Muscle of arm (tissue), 12 donors: Measurements from ENCODE around the gene ARSH. TPM values are rescaled to one million over a fixed set of nuclear protein-coding genes. Genes with fewer than 3 reads are reported as not detected.
A peak's percentile ranks its signal among the peaks of the same experiment; 100 is the strongest.
"Not testable (repeated sequence)": the region's sequence is repeated elsewhere in the genome, so short reads cannot be mapped to it uniquely, and the experiment has no call there.

Source experiments
- DNase-seq: peaks from one replicate; pipeline ENCODE4 v3.0.0-alpha.2; 2013
- polyA plus RNA-seq, 12 donors: library from polyadenylated mRNA; unstranded; fragments of 120-200 nt; gene quantifications; one replicate each; pipeline ENCODE4 v1.2.1, GENCODE V29; 2013; ENCODE audit not compliant: insufficient read length in 12 of 12

The ARSH gene
- polyA plus RNA-seq, 12 donors: 0.11 TPM; not detected in 11

- DNase-seq: no peak
Measured at GRCh38 chrX:3029129-3029528, 22.8 kb downstream of the ARSH start.

GRCh38 chrX:3037218-3037617 lies 30.9 kb downstream of the ARSH start:
- DNase-seq: no peak

GRCh38 chrX:3044196-3044595 lies 37.9 kb downstream of the ARSH start:
- no peak for DNase-seq

GRCh38 chrX:3044671-3045070 lies 38.3 kb downstream of the ARSH start:
- no peak for DNase-seq

GRCh38 chrX:3046253-3047240 lies 40.2 kb downstream of the ARSH start:
- no peak for DNase-seq

GRCh38 chrX:3050523-3051175 lies 44.3 kb downstream of the ARSH start:
- not testable (repeated sequence) for DNase-seq

GRCh38 chrX:3052860-3053259 lies 46.5 kb downstream of the ARSH start:
- DNase-seq: no peak

- DNase-seq: peak; percentile 3
Measured at GRCh38 chrX:3066555-3066954, 60.2 kb downstream of the ARSH start.

GRCh38 chrX:3075959-3076358 lies 69.6 kb downstream of the ARSH start:
- no peak for DNase-seq

GRCh38 chrX:3076416-3076991 lies 70.2 kb downstream of the ARSH start:
- no peak for DNase-seq

Other genes starting within 250 kb of the ARSH start
- 1 to 10 TPM in 11 of 12 donors, not detected in 1; 1.2 to 4.9 (median 3.6) TPM for gene GYG2, start 177.6 kb upstream of the ARSH start, polyA plus RNA-seq
- 10 to 100 TPM in 3 of 12 donors, 1 to 10 TPM in 8, not detected in 1; 8.0 to 15.5 (median 9.3) TPM for gene ARSD, start 77.2 kb upstream of the ARSH start, polyA plus RNA-seq
- 1 to 10 TPM in 3 of 12 donors, under 1 TPM in 1, not detected in 8; 0.08 to 5.8 (median 1.4) TPM for gene ARSF, start 34.9 kb downstream of the ARSH start, polyA plus RNA-seq